Fibroblast of mammary gland (primary cell): ENCODE measurements around the gene MICU1.
"Not testable (repeated sequence)": the region's sequence is repeated elsewhere in the genome, so short reads cannot be mapped to it uniquely, and the experiment has no call there.

Experiments used
- DNase-seq: peaks from one replicate; pipeline ENCODE4 v3.0.0-alpha.2; 2010; ENCODE audit warnings: low read depth
- H3K4me3 ChIP-seq: 2 replicates; pipeline ENCODE4 v1.5.1; 2011; ENCODE audit warnings: low read depth, mild to moderate bottlenecking, low read length, moderate library complexity; ENCODE audit not compliant: control insufficient read depth
- CTCF ChIP-seq: conservative IDR thresholded peaks from 2 replicates; pipeline ENCODE4 v1.5.1; 2011; ENCODE audit warnings: low read depth, low read length, inconsistent platforms; ENCODE audit not compliant: control insufficient read depth, insufficient read depth

The MICU1 gene

GRCh38 chr10:72470666-72471065 is 155.2 kb downstream of the MICU1 start:
- H3K4me3 ChIP-seq = no peak overlapping the region
- DNase-seq = no peak
- TF ChIP-seq CTCF = no peak

GRCh38 chr10:72467064-72467463 is 158.8 kb downstream of the MICU1 start:
- H3K4me3 ChIP-seq, DNase-seq: not testable (repeated sequence)

- H3K4me3 ChIP-seq = no peak overlapping the region
- peak; percentile 7 for DNase-seq
- TF ChIP-seq CTCF = no peak
These were observed 159.9 kb downstream of the MICU1 start for GRCh38 chr10:72466018-72466417.

- no peak for DNase-seq
- H3K4me3 ChIP-seq = no peak overlapping the region
- no peak for TF ChIP-seq CTCF
These were observed 161.4 kb downstream of the MICU1 start for GRCh38 chr10:72464438-72464837.

- H3K4me3 ChIP-seq = no peak overlapping the region
- TF ChIP-seq CTCF = no peak
- DNase-seq = no peak
These were observed 163.6 kb downstream of the MICU1 start for GRCh38 chr10:72462261-72462660.

GRCh38 chr10:72461085-72461484 is 164.8 kb downstream of the MICU1 start:
- no peak for DNase-seq
- no peak for TF ChIP-seq CTCF
- no peak overlapping the region for H3K4me3 ChIP-seq

GRCh38 chr10:72460284-72460876 is 165.5 kb downstream of the MICU1 start:
- no peak overlapping the region for H3K4me3 ChIP-seq
- no peak for DNase-seq
- TF ChIP-seq CTCF = no peak
